Ascending aorta (tissue), 2 donors: ENCODE measurements around the gene CRX. TPM values are rescaled to one million over a fixed set of nuclear protein-coding genes. Genes with fewer than 3 reads are reported as not detected.
"Not testable (repeated sequence)": the region's sequence is repeated elsewhere in the genome, so short reads cannot be mapped to it uniquely, and the experiment has no call there.

Experiments used
- DNase-seq, 2 donors: peaks; one replicate each; pipeline ENCODE4 v3.0.0-alpha.2; 2019; ENCODE audit warnings: low spot score in 2 of 2
- H3K27ac ChIP-seq, 2 donors: fragments of 200-600 bp; sonication (generic); one replicate each; pipeline ENCODE4 v1.5.1; 2016 to 2017; ENCODE audit warnings: mild to moderate bottlenecking in 1 of 2
- H3K27me3 ChIP-seq: fragments of 200-600 bp; sonication (generic); one replicate; pipeline ENCODE4 v1.5.1; 2017
- H3K36me3 ChIP-seq, 2 donors: fragments of 200-600 bp; sonication (generic); one replicate each; pipeline ENCODE4 v1.5.1; 2016
- H3K4me1 ChIP-seq, 2 donors: fragments of 200-600 bp; sonication (generic); one replicate each; pipeline ENCODE4 v1.5.1; 2016 to 2017; ENCODE audit warnings: mild to moderate bottlenecking in 1 of 2
- H3K4me3 ChIP-seq, 2 donors: fragments of 200-600 bp; sonication (generic); one replicate each; pipeline ENCODE4 v1.5.1; 2016 to 2017; ENCODE audit warnings: mild to moderate bottlenecking in 1 of 2
- H3K9me3 ChIP-seq, 2 donors: fragments of 200-600 bp; sonication (generic); one replicate each; pipeline ENCODE4 v1.5.1; 2016
- intact Hi-C: fragments of 100-400 bp; cut with DNase I; formaldehyde crosslinking; loops from one replicate; pipeline ENCODE4 v1.15.1; 2023
- total RNA-seq: library from RNA; depleted of rRNA; stranded (reverse); fragments of >200 nt; gene quantifications from one replicate; pipeline ENCODE4 v1.1.0, GENCODE V29; 2016
- TF ChIP-seq, protein P1 (sequence below), 3 experiments: fragments of 200-600 bp in 2 of 3; fragments of 450-650 bp in 1 of 3; sonication (generic) in 2 of 3; IDR thresholded peaks; one replicate each; pipeline ENCODE4 v1.5.1; 2016 to 2019; ENCODE audit warnings: antibody characterized with exemption in 3 of 3, mild to moderate bottlenecking in 1 of 3, moderate library complexity in 1 of 3

CRX gene
- total RNA-seq, 1 donor from 2014 or later, result not detected

DNA sequence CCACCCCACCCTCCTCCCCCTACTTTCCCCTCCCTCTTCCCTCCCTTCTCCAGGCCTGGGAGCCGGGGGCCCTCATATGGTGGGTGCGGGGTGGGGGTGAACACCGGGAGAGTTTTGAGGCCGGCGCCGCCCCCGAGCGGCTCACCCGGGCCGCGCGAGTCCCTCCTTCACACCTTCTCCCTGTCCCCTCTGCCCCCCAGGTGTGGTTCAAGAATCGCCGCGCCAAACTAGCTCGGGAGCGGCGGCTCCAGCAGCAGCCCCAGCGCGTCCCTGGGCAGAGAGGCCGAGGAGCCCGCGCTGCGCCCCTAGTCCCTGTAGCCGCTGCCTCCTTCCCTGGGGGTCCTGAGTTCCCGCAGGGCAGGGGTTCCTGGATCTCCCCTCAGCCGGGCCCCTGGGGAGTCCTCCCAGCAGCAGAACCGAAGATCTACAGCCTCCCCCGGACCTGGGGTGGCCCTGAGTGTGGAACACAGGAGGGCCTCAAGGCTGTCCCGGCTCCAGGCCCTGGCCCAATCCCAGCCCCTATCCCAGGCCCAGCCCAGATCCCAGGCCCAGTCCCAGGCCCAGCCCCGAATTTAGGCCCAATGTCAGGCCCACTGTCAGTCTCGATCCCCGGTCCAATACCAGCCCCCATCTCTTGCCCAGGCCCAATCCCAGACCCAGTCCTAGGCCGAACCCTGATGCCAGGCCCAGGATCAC, 39.0 kb downstream of the CRX start:
- Histone ChIP-seq H3K27ac (no peak overlapping the region), H3K4me1 (peaks cover 0 to 3% of the 10 kb centered on the region in 2 donors), H3K4me3 (no peak overlapping the region), H3K27me3 (no peaks in the 10 kb centered on the region), H3K9me3 (no peaks in the 10 kb centered on the region), H3K36me3 (no peaks in the 10 kb centered on the region)
- DNase-seq, result no peak
- TF ChIP-seq, protein P1, sequence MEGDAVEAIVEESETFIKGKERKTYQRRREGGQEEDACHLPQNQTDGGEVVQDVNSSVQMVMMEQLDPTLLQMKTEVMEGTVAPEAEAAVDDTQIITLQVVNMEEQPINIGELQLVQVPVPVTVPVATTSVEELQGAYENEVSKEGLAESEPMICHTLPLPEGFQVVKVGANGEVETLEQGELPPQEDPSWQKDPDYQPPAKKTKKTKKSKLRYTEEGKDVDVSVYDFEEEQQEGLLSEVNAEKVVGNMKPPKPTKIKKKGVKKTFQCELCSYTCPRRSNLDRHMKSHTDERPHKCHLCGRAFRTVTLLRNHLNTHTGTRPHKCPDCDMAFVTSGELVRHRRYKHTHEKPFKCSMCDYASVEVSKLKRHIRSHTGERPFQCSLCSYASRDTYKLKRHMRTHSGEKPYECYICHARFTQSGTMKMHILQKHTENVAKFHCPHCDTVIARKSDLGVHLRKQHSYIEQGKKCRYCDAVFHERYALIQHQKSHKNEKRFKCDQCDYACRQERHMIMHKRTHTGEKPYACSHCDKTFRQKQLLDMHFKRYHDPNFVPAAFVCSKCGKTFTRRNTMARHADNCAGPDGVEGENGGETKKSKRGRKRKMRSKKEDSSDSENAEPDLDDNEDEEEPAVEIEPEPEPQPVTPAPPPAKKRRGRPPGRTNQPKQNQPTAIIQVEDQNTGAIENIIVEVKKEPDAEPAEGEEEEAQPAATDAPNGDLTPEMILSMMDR (IDR thresholded peaks at IDR 0.05), result no peak
- intact Hi-C loops, result loop anchor here (5.0 kb wide), 1 partner anchor 93 kb away; no protein-coding TSS in a partner anchor

DNA sequence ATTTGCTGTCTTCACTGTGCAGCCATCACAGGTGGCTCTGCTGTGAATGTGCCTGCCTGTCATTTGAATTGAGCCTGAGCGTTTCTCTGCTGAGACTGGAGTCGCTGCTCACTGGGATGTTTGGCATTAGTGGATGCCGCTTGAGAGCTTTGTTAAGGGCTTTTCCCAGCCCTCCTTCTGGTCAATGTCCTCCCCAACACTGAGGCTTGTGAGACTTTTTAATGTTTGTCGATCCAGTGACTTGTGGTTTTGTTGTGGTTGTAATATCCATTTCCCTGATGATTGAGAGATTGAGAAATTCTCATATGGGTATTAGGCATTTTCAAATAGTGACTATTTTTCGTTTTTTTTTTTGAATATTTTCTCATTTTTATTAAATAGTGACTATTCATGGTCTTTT, 39.9 kb downstream of the CRX start:
- no peaks in the 10 kb centered on the region for H3K9me3 ChIP-seq
- H3K36me3 ChIP-seq, result no peaks in the 10 kb centered on the region
- no peak overlapping the region for H3K4me3 ChIP-seq
- TF ChIP-seq, protein P1 (IDR thresholded peaks at IDR 0.05), result no peak
- DNase-seq, result no peak
- H3K27ac ChIP-seq, result no peak overlapping the region
- intact Hi-C loops, result loop anchor here (5.0 kb wide), 1 partner anchor 94 kb away; no protein-coding TSS in a partner anchor
- peaks cover 0 to 3% of the 10 kb centered on the region in 2 donors for H3K4me1 ChIP-seq
- no peaks in the 10 kb centered on the region for H3K27me3 ChIP-seq

DNA sequence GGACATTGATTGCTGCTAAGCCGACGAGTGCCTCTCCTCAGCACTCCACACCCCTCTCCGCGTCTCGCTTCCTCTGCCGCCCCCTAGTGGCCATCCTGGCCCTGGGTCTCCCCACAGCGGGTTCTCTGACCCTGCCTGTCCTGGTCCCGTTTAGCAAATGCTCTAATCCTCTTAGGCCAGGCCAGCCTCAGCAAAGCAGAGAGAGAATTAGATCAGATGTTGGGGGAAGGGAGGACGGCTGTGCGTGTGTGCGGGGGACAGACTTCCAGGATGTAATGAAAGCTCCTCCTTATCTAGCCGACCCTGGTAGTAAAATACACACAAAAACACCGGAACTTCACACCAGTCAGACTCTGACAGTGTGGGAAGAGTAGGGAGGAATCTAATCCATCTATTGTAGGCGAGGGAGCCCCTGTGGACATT, 41.8 kb downstream of the CRX start:
- peaks cover 0 to 3% of the 10 kb centered on the region in 2 donors for H3K4me1 ChIP-seq
- H3K27me3 ChIP-seq, result no peaks in the 10 kb centered on the region
- H3K36me3 ChIP-seq, result no peaks in the 10 kb centered on the region
- DNase-seq, result peak; percentile 18 to 78
- no peak overlapping the region for H3K4me3 ChIP-seq
- H3K27ac ChIP-seq, result no peak overlapping the region
- intact Hi-C loops, result loop anchor here (5.0 kb wide), 1 partner anchor 96 kb away; no protein-coding TSS in a partner anchor
- H3K9me3 ChIP-seq, result no peaks in the 10 kb centered on the region
- TF ChIP-seq, protein P1 (IDR thresholded peaks at IDR 0.05), result peak; percentile 72 to 89 (median 87)

DNA sequence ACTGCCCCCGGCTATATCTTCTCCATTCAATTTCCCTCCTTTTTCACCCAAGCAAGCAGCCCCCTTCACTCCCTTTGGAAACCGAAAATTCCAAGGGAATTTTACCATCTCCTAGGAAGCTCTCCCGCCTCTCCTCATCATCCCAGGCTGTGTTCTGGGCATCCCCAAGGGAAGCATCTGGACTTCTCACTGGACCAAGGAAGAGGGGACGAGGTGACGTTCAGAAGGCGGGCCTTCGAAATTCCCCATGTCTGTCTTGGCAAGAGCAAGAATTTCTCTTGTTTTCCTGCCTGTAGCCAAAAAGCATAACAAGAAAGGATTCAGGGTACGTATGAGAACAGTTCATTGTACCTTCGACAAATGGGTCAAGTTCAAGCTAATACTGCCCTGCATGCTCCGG, 43.4 kb downstream of the CRX start:
- intact Hi-C loops, result no loop called here
- Histone ChIP-seq H3K4me3 (no peak overlapping the region), H3K4me1 (peaks cover 0 to 3% of the 10 kb centered on the region in 2 donors), H3K27ac (no peak overlapping the region), H3K36me3 (no peaks in the 10 kb centered on the region), H3K27me3 (no peaks in the 10 kb centered on the region), H3K9me3 (no peaks in the 10 kb centered on the region)
- TF ChIP-seq, protein P1 (IDR thresholded peaks at IDR 0.05), result no peak
- DNase-seq, result no peak

DNA sequence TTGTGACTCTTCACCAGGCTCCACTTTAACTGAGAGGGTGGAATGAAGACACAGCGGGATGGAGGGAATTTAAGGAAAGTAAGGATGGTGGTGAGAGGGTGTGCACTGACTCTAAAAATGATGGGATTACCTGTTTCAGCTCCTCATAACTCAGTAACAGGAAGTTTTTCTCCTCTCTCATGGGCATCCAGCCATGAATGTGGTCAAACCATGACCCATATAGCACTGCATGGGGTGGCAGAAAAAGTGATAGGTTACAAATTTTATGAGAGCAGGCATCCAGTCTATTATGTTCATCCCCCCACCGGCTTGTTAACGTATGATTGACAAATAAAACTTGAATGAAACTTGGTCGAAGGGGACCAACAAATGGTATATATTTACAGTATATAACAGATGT, 57.2 kb downstream of the CRX start:
- Histone ChIP-seq H3K36me3 (no peaks in the 10 kb centered on the region), H3K27ac (no peak overlapping the region), H3K9me3 (no peaks in the 10 kb centered on the region), H3K4me3 (no peak overlapping the region), H3K4me1 (no peaks in the 10 kb centered on the region), H3K27me3 (no peaks in the 10 kb centered on the region)
- no peak for DNase-seq
- intact Hi-C loops, result no loop called here
- TF ChIP-seq, protein P1 (IDR thresholded peaks at IDR 0.05), result no peak

DNA sequence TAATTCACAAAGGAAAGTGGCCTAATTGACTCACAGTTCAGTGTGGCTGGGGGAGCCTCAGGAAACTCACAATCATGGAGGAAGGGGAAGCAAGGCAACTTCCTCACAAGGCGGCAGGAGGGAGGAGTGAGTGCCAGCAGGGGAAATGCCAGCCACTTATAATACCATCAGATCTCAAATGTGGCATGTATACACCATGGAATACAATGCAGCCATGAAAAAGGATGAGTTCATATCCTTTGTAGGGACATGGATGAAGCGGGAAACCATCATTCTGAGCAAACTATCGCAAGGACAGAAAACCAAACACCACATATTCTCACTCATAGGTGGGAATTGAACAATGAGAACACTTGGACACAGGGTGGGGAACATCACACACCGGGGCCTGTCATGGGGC, 57.6 kb downstream of the CRX start:
- not testable (repeated sequence) for H3K27ac ChIP-seq, DNase-seq

More for the DNA sequence above, 57.6 kb downstream of the CRX start:
- H3K36me3 ChIP-seq, H3K4me1 ChIP-seq, H3K27me3 ChIP-seq, H3K4me3 ChIP-seq, H3K9me3 ChIP-seq, intact Hi-C loops: not testable (repeated sequence)
